Measurements from ENCODE around the gene TDRD10.

- TF ChIP-seq POLR2A (IDR thresholded peaks at IDR 0.05; ENCODE audit: low read depth, low read length) = no peak
- no peak for TF ChIP-seq CEBPB (IDR thresholded peaks at IDR 0.05; ENCODE audit: low read depth, low read length)
- no peak for TF ChIP-seq CTCF (conservative IDR thresholded peaks at IDR 0.05; ENCODE audit: low read depth, low read length)
- TF ChIP-seq USF2 (IDR thresholded peaks at IDR 0.05; ENCODE audit: low read depth, low read length) = no peak
- TF ChIP-seq RFX5 (IDR thresholded peaks at IDR 0.05; ENCODE audit: low read depth, low read length) = no peak
Measured at GRCh38 chr1:154478013-154478412, 24.0 kb upstream of the TDRD10 start.

Data from IMR-90 (cell line).